ENCODE measurements around the gene COL20A1.
"Not testable (repeated sequence)": the region's sequence is repeated elsewhere in the genome, so short reads cannot be mapped to it uniquely, and the experiment has no call there.

Gene COL20A1

DNA sequence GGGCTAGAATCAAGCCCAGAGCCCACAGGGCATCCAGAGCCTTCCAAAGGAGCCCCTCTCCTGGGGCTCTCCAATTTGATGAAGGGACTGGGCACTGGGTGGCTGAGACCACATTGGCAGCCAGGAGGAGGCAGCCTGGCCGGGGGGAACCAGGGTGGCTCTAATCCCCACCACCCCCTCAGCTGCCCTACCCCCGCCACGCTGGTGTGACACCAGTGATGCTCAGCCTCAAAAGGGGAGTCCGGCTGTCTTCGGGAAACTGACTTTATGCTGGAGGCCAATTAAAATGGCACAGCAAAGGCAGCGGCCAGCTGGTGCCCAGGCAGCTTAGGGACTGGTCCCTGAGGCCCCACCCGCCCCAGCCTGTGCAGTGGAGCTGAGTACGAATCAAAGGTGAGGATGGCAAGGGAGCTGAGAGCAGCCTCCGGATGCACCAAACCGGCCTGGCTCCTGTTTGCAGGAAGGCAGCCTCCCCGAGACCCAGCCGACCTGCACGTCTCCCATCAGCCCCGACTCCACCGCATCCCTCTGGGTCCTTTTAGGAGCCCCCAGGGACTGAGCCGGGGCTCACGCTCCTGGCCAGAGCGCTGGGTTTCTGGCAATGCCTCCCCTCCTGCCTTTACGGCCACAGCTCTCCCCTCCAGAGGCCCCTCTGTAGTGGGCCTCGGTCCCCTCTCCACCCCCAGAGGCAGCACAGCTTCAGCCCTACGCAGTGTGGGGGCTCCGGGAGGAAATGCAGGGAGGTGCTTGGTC, 39.7 kb downstream of the COL20A1 start:
- no peak for DNase-seq (ENCODE audit: low read depth in 2 of 2)

DNA sequence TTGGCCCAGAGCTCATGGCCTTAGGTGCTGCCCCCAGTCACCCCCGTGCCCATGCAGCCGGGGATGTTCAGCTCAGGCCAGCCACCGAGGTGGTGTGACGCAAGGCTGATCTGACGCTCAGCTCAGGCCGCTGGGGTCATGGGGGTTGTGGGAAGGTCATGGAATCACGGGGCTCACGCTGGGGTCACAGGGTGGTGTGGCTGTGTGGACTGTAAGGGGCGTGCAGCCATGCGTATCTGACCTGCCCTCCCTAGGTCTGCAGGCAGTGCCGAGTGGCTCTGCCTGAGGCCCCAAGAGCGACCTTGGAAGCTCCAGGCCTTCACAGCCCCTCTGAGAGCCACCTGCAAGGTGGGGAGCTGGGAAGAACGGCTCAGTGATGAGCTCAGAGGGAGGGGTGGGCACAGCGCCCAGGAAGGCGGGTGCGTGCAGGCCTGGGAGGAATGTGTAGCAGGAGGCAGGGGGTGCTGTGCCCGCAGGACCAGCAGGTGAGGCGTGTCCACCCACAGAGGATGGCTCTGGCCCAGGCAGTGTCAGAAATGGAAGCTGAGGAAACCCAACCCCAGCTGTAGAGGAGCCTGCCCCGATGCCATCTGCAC, 40.4 kb downstream of the COL20A1 start:
- DNase-seq (ENCODE audit: low read depth in 2 of 2), result no peak

DNA sequence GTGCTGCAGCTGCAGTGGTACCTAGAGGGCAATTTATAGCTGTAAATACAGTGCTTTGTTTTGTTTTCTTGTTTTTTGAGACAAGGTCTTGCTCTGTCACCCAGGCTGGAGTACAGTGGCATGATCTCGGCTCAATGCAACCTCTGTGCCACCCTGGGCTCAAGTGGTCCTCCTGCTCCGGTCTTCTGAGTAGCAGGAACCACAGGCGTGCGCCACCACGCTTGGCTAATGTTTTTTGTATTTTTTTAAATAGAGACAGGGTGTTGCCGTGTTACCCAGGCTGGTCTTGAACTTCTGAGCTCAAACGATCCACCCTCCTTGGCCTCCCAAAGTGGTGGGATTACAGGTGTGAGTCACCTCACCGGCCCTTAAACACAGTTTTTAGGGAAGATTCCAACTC, 41.4 kb downstream of the COL20A1 start:
- no peak for DNase-seq (ENCODE audit: low read depth in 2 of 2)

DNA sequence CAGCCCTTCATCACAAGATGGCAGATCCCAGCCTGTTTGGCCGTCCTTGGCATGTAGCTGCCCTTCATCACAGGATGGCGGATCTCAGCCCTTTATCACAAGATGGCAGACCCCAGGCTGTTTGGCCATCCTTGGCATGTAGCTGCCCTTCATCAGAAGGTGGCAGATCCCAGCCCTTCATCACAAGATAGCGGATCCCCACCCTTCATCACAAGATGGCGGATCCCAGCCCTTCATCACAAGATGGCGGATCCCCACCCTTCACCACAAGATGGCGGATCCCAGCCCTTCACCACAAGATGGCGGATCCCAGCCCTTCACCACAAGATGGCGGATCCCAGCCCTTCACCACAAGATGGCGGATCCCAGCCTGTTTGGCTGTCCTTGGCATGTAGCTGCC, 42.1 kb downstream of the COL20A1 start:
- DNase-seq (ENCODE audit: low read depth in 2 of 2), result not testable (repeated sequence)

DNA sequence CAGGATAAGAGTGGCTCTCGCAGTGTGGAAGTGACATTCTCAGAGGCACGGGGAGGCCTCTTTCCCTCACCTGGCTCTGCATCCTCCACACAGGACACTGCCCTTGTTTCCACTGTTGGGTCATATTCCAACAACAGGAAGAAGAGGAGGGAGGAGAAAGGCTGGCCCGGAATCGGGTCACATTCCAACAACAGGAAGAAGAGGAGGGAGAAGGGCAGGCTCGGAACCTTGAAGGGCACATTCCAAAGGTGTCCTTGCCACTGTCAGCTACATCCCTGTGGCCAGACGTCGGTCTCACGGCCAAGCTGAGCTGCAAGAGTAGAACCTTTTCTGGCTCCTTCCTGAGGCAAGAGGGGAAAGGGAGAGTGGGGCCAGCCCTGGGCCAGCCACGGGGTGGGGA, 42.7 kb downstream of the COL20A1 start:
- no peak for DNase-seq (ENCODE audit: low read depth in 2 of 2)

DNA sequence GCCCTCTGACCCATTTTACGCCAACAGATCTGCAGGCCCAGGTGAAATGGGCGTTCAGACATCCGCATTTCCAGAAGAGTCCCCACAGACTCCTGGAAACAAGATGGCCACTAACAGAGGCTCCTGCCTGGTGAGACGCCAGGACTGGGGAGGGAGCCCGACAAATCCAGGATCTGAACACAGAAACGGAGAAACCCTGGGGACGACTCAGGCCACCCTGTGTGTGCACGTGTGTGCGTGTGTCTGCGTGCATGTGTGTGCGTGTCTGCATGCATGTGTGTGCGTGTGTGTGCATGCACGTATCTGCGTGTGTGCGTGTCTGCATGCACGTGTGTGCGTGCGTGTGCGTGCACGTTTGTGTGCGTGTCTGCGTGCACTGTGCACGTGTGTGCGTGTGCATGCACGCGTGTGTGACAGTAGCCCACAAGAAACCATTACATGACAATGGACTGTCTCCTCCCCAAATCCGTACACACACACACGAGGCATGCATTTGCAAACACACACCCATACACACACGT, 43.3 kb downstream of the COL20A1 start:
- DNase-seq (ENCODE audit: low read depth in 2 of 2), result no peak

DNA sequence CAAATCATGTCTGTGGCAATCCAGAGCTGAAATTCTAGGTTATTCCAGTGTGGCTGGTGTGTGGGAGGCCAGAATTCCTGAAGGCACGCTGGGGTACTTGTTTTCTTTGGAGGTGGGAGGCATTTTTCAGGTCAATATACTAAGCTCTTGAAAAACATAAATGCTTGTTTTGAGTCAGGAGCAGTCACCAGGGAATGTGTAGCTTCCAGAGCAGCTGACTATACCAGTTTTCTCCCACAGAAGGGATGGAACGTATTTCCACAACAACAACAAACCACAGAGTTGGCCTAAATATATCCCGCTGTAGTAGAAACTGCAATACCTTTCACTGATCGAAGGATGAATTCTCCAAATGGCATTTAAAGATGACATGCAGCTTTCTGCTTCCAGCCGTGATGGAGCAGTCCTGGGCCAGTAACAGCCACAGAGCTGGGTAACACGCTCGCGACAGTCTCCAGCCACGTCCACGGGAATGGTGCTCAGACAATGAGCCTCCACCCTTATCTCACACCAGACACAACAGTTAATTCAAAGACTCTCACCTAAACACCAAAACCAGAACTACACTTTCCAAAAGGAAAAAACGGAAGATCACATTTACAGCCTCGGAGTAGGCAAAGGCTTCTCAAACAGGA, 44.9 kb downstream of the COL20A1 start:
- no peak for DNase-seq (ENCODE audit: low read depth in 2 of 2)

DNA sequence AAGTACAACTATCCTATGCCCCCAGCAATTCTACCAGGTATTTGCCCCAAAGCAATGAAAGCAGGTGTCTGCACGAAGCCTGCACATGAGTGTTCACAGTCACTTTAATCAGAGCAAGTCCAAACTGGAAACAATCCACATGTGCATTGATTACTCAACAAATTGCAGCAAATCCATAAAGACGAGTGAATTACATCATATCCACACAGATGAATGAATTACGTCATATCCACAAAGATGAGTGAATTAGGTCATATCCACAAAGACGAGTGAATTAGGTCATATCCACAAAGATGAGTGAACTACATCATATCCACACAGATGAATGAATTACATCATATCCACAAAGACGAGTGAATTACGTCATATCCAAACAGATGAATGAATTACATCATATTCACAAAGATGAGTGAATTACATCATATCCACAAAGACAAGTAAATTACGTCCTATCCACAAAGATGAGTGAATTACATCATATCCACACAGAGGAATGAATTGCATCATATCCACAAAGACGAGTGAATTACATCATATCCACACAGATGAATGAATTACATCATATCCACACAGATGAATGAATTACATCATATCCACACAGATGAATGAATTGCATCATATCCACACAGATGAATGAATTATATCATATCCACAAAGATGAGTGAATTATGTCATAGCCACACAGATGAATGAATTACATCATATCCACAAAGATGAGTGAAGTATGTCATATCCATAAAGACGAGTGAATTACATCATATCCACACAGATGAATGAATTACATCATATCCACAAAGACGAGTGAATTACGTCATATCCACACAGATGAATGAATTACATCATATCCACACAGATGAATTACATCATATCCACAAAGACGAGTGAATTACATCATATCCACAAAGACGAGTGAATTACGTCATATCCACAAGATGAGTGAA, 46.4 kb downstream of the COL20A1 start:
- not testable (repeated sequence) for DNase-seq (ENCODE audit: low read depth in 2 of 2)

DNA sequence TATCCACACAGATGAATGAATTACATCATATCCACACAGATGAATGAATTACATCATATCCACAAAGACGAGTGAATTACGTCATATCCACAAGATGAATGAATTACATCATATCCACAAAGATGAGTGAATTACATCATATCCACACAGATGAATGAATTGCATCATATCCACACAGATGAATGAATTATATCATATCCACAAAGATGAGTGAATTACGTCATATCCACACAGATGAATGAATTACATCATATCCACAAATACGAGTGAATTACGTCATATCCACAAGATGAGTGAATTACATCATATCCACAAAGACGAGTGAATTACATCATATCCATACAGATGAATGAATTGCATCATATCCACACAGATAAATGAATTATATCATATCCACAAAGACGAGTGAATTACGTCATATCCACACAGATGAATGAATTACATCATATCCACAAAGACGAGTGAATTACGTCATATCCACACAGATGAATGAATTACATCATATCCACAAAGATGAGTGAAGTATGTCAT, 47.2 kb downstream of the COL20A1 start:
- DNase-seq (ENCODE audit: low read depth in 2 of 2), result not testable (repeated sequence)

DNA sequence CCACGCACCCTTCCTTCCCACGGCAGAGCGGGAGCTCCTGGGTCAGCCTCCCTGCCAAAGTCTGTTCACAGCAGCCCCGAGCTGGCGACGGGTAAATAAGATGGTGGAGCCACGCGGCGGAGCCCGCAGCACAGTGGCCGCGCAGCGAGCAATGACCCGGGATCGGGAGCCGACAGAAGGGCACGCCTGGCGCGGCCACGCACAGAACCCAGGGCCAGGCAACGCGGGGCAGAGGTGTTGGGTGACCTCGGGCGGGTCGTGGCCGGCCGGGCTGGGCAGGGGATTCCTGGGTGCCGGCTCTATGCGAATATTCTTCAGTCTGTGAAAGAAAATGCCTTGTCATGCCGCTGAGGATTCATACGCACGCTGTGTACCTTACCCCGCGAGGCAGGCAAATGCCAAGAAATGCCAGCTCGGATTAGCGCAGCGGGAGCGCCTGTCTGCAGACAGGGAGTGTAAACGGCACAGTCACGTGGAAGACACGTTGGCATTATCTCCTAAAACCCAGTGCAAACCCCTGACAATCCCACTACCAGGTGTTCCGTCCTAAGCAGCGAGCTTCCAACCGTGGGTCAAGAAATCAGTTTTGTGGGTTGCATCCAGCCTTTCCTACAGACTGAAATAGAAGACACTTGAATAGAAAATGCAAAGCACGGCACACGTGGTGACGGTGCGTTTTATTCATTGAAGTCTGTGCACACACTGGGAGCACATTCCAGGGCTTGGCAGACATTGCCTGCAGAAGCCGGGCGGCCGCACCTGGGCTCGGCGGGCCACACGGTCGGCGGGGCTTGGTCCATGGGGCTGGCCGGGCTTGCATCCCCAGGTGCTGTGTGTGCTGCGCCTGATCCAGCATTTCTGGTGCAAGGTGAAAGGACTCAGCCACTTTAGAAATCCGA, 49.8 kb downstream of the COL20A1 start:
- DNase-seq (ENCODE audit: low read depth in 2 of 2), result no peak

DNA sequence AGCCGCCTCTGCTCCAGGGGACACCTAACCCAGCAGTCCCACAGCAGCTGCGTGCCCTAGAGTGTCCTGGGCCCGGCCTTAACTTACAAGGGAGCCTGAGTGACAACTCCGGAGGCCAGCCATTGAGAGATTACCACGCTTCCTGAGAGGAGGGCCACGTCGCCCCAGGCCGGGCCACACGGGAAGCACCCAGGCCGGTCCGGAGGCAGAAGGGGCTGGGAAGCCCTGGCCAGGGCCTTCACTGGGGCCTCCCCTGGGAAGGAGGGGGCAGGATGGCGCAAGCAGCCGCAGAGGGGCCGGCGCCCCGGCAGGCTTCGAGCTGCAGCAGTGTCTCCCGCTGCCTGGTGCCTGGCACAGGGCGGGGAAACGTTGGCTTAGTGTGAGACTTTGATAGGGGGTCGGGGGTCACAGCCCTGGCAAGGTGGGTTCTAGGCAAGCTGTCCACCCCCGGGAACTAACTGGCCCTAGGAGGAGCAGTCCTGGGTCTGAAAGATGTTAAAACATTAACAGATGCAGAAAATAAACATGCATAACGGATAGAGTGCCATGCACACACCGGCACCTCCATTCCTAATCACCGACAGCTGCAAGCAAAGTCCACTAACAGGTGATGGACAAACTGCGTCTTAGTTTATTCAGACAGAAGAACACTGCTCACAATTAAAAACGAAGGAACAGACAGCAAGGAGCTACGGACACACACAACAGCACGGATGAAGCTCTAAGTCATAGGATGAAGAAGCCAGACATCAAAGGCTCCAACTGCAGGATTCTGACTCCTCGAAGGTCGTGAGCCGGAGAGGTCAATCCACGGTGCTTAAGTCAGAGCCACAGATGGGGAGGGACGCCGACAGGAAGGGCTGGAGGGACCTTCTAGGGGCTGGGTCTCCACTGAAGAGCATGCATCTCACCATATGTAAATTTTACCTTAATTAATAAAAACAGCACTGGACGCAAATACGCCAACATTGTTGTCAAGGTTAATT, 50.8 kb downstream of the COL20A1 start:
- DNase-seq (ENCODE audit: low read depth in 2 of 2), result no peak

DNA sequence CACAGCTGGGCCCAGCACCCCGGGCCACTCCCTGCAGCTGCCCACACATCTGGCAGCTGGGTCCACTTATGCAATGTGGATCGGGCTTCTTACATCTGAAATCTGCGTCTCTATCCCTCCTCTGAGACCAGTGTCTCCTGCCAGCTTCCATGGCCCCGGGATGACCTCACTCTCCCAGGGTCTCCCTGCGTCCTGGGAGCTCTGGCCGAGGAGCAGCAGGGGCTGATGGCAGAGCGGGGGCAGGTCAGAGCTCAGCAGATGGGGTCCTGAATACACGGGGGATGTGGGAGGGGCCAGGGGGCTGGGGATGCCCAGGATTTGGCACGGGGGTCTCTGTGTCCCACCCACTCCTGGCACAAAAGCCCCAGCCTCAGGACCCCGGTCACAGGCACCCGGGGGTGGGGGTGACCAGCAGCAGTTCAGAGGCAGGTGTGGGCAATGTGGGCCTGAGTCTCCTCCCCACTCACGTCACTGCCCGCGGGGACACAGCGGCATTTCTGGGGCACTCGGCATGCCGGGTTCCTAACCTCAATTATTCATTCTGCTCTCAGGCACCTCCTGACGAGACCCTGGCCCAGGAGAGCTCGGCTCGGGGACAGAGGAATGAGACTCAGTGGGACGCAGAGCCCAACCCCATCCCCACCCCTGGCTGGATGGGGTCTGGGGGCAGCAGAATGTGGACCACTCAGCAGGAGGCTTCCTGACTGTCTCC, 51.8 kb downstream of the COL20A1 start:
- DNase-seq (ENCODE audit: low read depth in 2 of 2), result no peak

DNA sequence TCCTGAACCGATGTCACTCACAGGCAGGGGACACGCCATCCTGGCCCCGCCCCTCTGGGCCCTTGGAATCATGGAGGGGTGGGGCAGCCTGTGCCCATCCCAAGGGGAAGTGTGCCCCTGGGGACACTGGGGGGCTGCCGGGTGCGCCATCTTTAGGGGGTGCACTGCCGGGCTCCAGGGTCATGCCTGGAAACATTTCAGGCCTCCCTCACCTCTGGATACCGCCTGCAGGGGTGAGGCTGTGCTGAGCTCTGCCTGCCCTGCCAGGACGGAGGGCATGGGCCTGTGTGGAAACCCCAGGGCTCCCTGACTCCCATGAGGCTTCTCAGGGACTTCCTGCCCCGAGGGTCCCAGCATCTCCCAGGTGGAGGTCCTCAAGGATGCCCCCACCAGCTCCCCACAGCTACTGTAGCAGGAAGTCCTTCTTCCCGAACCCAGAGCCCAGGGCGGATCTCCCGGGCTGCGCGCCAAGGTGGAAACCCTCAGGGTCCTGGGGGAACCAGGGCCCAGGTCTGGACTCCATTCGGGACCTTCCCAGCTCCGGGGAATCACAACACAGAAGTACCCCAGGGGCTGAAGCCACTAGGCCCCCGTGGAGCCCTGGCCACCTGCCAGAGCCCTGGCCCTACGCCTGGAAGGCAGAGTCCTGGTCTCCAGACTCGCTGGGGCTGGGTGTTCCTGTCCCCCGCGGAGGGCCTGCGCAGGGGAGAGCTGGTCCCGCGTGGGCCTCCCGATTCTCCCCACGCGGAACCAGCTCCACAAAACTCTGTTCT, 52.5 kb downstream of the COL20A1 start:
- no peak for DNase-seq (ENCODE audit: low read depth in 2 of 2)

DNA sequence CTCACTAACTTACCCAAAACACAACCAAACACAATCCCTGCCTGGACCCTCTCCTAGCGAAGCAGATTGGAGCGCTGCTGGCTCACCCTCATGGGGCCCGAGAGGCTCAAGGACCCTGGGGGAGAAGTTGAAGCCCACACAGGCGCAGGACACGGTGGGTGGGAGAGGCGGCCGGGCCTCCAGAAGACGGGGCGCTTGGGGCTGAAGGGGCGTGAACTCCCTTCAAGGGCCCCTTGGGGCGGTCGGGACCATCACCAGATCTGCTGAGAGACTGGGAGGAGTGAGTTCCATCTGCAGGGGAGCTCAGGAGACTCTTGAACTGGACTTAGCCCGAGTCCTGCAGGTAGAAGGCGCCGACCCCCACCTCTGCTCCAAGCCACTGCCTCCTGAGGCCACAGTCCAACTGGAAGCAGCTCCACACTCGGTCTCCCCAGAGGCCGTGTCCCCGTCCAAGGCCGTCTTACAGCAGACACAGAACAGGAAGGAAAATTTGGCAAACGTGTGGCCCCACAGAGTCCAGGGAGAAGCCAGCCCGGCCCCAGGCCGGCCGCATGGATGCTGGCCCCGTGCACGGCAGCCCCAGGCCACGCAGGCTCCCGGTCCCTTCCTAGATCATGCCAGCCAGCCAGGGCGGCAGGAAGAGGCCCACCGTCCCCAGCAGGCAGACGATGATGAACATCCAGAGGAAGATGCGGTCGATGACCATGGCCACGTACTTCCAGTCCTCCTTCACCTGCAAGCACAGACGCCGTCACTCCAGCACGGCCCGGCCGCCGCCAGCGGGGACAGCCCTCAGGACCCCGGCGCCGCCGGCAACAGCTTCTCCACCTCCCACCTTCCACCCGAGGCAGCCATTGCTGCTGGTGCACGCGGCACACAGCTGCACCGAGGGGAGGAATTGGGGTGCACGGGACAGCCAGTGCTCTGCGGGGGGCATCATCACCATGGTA, 53.4 kb downstream of the COL20A1 start:
- DNase-seq (ENCODE audit: low read depth in 2 of 2), result no peak

DNA sequence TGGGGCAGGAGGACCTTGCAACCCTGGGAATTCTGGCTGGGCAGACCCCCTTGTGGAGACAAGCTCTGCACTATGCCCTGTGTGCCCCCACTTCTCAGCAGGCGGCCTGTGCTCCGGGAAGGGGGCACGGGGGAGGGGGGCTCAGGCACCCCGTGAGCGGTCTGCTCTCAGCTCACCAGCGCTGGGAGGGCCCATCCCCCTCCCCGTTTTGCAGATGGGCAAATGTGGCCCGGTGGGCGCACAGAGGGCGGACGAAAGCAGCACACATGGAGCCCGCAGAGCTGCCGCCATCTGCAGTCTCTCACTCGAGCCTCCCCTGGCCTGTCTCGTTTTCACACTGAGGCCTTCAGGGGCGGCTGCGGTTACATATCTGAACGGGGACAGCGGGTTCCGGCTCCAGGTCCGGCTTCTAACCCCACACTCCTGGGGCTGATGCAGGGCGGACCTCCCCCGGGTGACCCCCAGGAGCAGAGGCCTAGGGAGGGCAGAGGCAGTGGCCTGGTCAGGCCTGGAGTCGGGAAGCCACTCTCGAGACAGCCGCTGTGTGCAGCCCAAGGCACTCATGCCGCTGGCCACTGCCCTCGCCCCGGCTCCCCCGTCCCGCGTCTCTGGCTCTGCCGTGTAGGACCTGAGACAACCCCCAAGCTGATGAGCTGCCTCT, 54.2 kb downstream of the COL20A1 start:
- DNase-seq (ENCODE audit: low read depth in 2 of 2), result no peak

Data from stimulated activated CD8-positive, alpha-beta memory T cell treated with anti-CD3 and anti-CD28 coated beads, Interleukin-2, amount 100 ng/mL, for 48 hours (primary cell).